Bronchial epithelial cell (primary cell): Measurements from ENCODE around the gene NPEPL1. TPM values are rescaled to one million over a fixed set of nuclear protein-coding genes. Genes with fewer than 3 reads are reported as not detected.

Experiments
- DNase-seq: peaks from one replicate; pipeline ENCODE4 v3.0.0-alpha.2; 2010; ENCODE audit warnings: low read depth
- FAIRE-seq: peaks from 2 replicates; lab custom pipeline; 2011; peaks lifted over from hg19 to GRCh38; lab: Jason Lieb, UNC
- H3K27me3 ChIP-seq: 2 replicates; pipeline ENCODE4 v1.5.1; 2011; ENCODE audit warnings: low read length; ENCODE audit not compliant: control insufficient read depth, insufficient read depth
- H3K36me3 ChIP-seq: 2 replicates; pipeline ENCODE4 v1.5.1; 2011; ENCODE audit warnings: low read length; ENCODE audit not compliant: control insufficient read depth, insufficient read depth
- H3K4me3 ChIP-seq: 2 replicates; pipeline ENCODE4 v1.5.1; 2011; ENCODE audit warnings: mild to moderate bottlenecking, low read depth, low read length, control low read depth
- CTCF ChIP-seq: IDR thresholded peaks from 2 replicates; pipeline ENCODE4 v1.5.1; 2011; ENCODE audit warnings: mild to moderate bottlenecking, moderate library complexity, low read length, control low read depth, inconsistent platforms; ENCODE audit not compliant: insufficient read depth, severe bottlenecking
- total RNA-seq: library from RNA; depleted of rRNA; stranded (reverse); fragments of >200 nt; gene quantifications from 2 replicates; pipeline ENCODE4 v1.2.1, GENCODE V29; 2014

Gene NPEPL1
- total RNA-seq, 1 donor from 2014 or later, result 23.7 TPM

GRCh38 chr20:58709703-58710039, 17.1 kb downstream of the NPEPL1 start:
- no peak for TF ChIP-seq CTCF
- H3K27me3 ChIP-seq, result no peaks in the 10 kb centered on the region
- no peak overlapping the region for H3K4me3 ChIP-seq
- FAIRE-seq (no peak), DNase-seq (no peak)
- peaks cover 4% of the 10 kb centered on the region for H3K36me3 ChIP-seq

DNA sequence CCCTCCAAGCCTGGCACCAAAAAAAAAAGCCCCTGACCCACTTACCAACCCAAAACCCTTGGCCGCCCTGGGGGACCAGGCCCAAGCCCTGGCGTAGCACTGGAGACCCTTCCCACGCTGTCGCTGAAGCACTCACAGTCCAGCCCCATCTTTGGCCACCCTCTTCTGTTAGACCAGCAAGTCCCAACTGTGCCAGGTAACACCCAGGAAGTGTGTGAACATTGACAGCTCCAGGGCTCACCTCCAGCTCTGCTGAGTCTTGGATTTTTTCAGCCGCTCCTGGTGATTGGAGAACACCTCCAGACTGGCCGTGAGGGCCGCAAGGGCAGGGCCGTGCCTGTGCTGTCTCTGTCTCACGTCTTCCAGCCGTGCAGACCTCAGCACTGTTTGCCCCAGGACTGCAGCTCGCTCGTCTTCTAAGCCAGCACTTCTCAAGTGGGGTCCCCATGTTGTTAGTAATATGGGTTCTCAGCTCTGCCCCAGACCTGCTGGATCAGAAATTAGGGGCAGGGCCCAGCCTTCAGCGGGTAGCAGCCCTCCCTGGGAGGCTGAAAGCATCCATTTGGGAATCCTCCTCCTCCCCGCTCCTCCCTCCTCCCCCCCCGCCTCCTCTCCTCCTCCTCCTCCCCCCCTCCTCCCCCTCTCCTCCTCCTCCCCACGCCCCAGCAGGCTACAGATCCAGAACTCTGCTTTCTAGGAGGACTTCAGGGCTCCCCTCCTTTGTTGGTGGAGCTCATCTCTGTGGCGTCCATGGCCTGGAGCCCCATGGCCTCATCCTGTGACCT, 18.1 kb downstream of the NPEPL1 start:
- DNase-seq, result no peak
- TF ChIP-seq CTCF, result no peak

DNA sequence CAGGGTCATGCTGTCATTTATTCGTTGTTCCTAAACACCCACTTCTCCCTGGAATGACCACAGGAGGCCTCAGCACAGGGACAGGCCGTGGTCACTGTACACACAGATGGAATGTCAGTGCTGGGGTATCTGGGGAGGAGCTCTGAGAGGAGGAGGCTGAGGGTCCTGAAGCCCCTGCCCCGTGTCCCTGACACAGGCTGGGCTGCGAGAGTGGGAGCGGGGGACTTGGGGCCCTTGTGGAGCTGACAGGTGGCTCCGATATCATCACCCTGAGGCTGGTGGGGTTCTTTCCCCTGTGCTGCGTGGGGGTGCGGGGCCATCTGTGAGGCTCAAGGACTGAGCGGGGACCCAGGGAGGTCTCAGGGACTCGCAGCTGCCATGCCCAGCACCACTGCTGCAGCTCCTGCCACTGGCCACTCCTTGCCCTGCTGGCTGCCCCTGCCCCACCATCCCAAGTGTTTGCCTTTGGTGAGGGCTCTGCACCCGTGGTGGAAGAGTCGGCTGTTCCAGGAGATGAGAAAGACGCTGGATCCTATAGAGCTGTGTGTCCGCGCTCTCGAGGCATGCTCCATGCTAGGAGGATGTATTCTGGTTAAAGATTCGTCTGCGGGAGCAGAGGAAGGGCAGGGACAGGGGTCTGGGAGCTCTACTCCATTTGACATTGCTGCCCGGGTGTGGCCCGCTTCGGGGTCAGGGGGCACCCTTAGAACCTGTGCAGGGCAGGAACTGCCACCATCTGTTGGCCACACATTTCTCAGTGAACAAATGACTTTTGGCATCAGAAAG, 18.9 kb downstream of the NPEPL1 start:
- H3K36me3 ChIP-seq, result peaks cover 4% of the 10 kb centered on the region
- no peaks in the 10 kb centered on the region for H3K27me3 ChIP-seq
- no peak overlapping the region for H3K4me3 ChIP-seq
- no peak for DNase-seq
- FAIRE-seq, result no peak
- TF ChIP-seq CTCF, result no peak

More for the DNA sequence above, 18.1 kb downstream of the NPEPL1 start:
- H3K4me3 ChIP-seq, result no peak overlapping the region
- no peak for FAIRE-seq
- peaks cover 4% of the 10 kb centered on the region for H3K36me3 ChIP-seq
- H3K27me3 ChIP-seq, result no peaks in the 10 kb centered on the region

DNA sequence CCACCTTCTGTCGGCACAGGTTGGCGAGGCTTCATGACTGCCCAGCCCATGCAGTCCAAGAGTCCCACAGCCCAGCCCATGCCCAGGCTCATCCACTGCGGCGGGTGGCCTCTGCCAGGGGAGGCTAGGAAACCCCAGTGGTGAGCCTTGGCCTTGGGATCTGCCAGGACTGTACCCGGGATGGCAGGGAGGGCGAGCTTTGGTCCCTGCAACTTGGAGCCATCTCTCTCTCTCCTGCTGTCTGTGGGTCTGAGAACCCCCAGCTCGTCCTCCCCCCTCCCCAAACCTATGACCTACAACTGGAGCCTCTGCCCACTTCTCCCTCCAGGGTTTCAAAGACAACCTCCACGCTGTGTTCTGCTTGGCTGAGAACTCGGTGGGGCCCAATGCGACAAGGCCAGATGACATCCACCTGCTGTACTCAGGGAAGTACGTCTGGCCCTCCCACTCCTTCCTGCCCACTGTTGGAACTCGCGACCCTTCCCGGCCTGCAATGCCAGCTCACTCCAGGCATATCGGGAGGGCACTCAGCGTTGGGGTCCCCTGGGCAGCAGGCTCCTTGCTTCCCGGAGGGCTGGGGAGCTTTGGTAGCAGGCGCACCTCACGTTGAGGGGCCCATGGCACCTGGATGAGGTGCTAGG, 19.7 kb downstream of the NPEPL1 start:
- no peak for TF ChIP-seq CTCF

DNA sequence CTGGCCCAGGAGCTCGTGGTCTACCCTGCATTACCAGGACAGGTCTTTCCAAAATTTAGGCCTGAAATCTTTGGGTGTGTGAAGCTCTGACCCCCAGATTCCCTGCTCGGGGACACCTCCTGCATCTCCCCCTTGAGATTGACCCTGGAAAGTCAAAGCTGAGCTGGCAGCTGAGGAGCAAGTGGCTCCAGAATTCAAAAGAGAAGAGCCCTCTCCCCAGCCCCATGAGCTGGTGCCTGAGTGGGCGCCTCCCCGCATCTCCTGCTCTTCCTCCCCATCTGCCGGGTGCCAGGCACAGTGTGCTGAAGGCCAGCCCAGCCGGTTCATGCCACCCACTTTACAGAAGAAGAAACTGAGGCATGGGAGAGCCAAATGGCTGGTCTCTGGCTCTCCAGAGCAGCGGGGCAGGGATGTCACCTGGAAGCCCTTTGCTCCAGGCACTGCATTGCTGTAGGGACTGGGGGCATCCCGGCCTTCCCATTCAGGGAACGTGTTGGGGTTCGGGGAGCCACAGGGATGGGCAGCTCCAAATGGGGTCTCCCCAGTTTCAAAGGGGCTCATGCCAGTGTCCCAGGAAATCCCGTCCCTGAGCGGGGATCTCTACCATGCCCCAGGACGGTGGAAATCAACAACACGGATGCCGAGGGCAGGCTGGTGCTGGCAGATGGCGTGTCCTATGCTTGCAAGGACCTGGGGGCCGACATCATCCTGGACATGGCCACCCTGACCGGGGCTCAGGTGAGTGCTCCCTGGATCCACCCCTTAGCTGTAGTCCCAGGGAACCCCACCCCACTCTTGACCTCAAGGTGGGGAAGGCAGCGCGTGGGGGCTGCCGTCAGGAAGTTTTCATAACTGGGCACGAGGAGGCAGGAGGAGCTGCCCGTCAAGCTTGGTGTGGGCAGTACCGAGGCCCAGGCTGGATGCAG, 20.5 kb downstream of the NPEPL1 start:
- Histone ChIP-seq H3K27me3 (no peaks in the 10 kb centered on the region), H3K4me3 (no peak overlapping the region), H3K36me3 (peaks cover 1% of the 10 kb centered on the region)
- FAIRE-seq (no peak), DNase-seq (no peak)
- no peak for TF ChIP-seq CTCF

More for the DNA sequence above, 19.7 kb downstream of the NPEPL1 start:
- Histone ChIP-seq H3K27me3 (no peaks in the 10 kb centered on the region), H3K4me3 (no peak overlapping the region), H3K36me3 (peaks cover 3% of the 10 kb centered on the region)
- FAIRE-seq (no peak), DNase-seq (no peak)
